RCC 7860 (cell line): ENCODE measurements around the gene IFIT3.

Experiments
- DNase-seq: peaks from one replicate; pipeline ENCODE4 v3.0.0-alpha.2; 2015; ENCODE audit warnings: low spot score
- FAIRE-seq: peaks from 2 replicates; lab custom pipeline; 2012; peaks lifted over from hg19 to GRCh38; lab: Jason Lieb, UNC

Gene IFIT3

DNA sequence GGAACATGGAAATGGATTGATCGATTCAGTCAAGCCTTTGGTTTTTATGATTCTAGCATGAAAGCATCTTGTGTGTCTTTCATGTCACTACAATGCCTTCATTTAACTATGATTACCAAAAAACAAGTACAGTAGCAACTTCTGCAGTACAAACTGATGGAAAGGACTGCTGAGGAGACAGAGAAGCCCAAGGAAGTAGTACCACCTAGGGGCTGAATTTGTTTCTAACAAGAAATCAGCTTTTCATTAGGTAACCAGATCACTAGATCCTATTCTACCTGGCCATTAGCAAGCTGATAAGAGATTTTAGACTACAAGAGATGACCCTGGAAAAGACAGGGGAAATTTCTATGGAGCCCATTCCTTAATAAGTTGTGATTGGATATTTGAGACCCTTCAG, 61.5 kb downstream of the IFIT3 start:
- DNase-seq (peak; percentile 57), FAIRE-seq (peak; percentile 48)
